Measurements from ENCODE around the gene ENAH. TPM values are rescaled to one million over a fixed set of nuclear protein-coding genes. Genes with fewer than 3 reads are reported as not detected.
A peak's percentile ranks its signal among the peaks of the same experiment; 100 is the strongest.

The ENAH gene
- total RNA-seq, 2 donors from 2014 or later: 50.5 to 59.5 TPM

DNA sequence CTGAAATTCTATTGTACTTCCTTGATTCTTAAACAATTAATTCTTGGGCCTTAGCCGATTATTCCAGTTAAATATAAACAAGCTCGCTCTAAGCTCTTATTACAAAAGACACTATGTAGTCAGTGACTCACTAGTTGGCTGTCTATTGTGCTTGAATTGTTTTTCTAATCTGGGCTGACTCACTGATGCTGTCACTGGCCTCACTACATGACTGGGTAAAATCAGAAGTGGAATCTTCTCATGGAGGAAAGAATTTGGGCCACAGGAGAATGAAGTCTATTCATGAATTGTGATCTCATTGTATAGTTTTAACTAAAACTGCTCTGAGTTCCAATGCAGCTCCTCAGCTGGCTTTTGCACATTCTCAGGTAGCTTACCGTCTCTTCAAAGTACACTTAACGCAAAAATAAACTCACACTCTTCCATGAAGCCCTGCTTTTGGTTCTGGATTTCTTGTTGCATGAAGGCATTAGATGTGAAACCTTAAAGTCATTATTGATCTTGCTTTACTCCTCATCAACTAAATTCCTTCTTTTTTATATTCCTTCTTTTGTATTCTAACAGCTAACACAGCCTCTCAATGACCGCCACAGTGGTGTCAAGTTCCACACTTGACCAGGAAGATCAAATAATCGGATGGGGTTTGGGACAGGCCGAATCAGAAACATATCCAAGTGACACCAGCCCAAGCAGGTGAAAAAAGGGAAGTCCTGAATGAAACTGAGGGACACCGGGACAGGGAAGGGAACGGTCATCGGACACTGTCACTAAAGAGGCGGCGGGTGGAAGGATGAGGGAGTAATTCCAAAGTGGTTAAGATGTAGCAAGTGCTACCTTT, 144.2 kb downstream of the ENAH start:
- DNase-seq (ENCODE audit: low spot score): no peak
- no peaks in the 10 kb centered on the region for H3K27me3 ChIP-seq
- TF ChIP-seq, protein P1, sequence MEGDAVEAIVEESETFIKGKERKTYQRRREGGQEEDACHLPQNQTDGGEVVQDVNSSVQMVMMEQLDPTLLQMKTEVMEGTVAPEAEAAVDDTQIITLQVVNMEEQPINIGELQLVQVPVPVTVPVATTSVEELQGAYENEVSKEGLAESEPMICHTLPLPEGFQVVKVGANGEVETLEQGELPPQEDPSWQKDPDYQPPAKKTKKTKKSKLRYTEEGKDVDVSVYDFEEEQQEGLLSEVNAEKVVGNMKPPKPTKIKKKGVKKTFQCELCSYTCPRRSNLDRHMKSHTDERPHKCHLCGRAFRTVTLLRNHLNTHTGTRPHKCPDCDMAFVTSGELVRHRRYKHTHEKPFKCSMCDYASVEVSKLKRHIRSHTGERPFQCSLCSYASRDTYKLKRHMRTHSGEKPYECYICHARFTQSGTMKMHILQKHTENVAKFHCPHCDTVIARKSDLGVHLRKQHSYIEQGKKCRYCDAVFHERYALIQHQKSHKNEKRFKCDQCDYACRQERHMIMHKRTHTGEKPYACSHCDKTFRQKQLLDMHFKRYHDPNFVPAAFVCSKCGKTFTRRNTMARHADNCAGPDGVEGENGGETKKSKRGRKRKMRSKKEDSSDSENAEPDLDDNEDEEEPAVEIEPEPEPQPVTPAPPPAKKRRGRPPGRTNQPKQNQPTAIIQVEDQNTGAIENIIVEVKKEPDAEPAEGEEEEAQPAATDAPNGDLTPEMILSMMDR (IDR thresholded peaks at IDR 0.05): no peak
- peak overlapping the region; percentile 76 to 91 for H3K27ac ChIP-seq
- H3K4me1 ChIP-seq: peaks cover 0 to 16% of the 10 kb centered on the region in 2 donors
- H3K9me3 ChIP-seq: no peaks in the 10 kb centered on the region
- H3K36me3 ChIP-seq: no peaks in the 10 kb centered on the region
- no peak overlapping the region for H3K4me3 ChIP-seq

DNA sequence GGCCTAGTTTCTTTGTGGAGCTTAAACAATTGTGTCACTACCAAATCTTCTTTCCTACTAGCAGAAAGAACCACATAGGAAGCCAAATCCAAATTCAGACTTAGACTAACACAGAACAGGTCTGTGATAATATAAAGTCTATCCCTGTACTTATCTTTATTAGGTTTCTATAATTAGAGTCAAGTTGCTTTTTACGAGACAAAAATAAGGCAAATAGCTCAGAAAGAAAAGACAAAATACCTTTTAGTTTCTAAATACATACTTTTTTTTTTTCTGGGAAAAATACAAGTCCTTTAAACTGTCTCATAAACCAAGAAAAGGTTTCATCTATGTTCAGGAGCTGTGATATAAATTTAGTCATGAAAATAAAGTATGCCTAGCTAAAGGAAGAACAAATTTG, 146.2 kb downstream of the ENAH start:
- TF ChIP-seq, protein P1 (IDR thresholded peaks at IDR 0.05): no peak
- Histone ChIP-seq H3K4me1 (peaks cover 0 to 16% of the 10 kb centered on the region in 2 donors), H3K27ac (peak overlapping the region; percentile 37 to 50), H3K36me3 (no peaks in the 10 kb centered on the region), H3K9me3 (no peaks in the 10 kb centered on the region), H3K27me3 (no peaks in the 10 kb centered on the region), H3K4me3 (no peak overlapping the region)
- DNase-seq (ENCODE audit: low spot score): no peak

DNA sequence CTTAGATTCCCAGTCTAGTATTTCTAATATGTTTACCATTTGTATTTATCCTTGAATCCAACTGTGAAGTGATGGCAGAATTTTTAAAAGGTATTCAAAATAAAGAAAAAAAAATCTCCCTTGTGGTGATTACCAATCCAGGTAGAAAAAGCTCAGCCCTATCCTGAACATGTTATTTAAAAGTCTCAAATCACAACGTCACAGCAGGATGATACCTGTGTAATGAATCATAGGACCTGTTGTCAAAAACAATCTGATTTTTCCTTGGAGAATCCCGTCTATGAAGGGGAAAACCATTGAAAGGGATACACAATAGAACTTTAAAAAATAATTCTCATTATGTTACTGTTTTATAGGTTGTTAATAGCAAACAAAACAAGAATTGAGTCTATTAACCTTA, 148.1 kb downstream of the ENAH start:
- Histone ChIP-seq H3K27me3 (no peaks in the 10 kb centered on the region), H3K9me3 (no peaks in the 10 kb centered on the region), H3K36me3 (no peaks in the 10 kb centered on the region), H3K27ac (no peak overlapping the region), H3K4me1 (peaks cover 0 to 16% of the 10 kb centered on the region in 2 donors), H3K4me3 (no peak overlapping the region)
- TF ChIP-seq, protein P1 (IDR thresholded peaks at IDR 0.05): no peak
- DNase-seq (ENCODE audit: low spot score): no peak

DNA sequence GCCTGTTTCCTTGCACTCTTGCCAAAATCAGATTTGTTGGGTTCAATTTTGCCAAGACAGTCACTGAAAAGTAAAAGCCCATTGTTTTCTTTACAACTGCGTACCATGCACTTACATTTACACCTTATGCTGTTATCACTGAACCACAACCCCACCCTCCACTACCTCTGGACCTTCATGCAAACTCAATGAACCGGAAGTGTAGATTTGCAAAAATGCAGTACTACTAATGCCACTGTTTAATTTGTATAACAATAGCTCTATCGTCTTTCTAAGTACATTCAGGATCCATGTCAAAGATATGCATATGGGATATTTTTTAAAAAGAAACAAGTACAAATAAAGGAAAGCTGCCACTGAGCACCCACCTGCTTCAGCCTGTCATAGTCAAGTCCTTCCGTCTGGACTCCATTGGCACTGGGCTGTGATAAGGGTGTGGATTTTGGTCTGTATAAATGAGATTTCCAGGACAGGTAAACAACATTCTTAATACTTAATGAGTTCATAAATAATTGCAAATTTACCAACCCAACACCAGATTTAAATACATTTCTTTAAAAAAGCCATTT, 152.2 kb downstream of the ENAH start:
- Histone ChIP-seq H3K4me1 (no peaks in the 10 kb centered on the region), H3K36me3 (peaks cover 16% of the 10 kb centered on the region), H3K4me3 (no peak overlapping the region), H3K27ac (no peak overlapping the region), H3K9me3 (no peaks in the 10 kb centered on the region), H3K27me3 (no peaks in the 10 kb centered on the region)
- DNase-seq (ENCODE audit: low spot score): no peak
- TF ChIP-seq, protein P1 (IDR thresholded peaks at IDR 0.05): no peak

DNA sequence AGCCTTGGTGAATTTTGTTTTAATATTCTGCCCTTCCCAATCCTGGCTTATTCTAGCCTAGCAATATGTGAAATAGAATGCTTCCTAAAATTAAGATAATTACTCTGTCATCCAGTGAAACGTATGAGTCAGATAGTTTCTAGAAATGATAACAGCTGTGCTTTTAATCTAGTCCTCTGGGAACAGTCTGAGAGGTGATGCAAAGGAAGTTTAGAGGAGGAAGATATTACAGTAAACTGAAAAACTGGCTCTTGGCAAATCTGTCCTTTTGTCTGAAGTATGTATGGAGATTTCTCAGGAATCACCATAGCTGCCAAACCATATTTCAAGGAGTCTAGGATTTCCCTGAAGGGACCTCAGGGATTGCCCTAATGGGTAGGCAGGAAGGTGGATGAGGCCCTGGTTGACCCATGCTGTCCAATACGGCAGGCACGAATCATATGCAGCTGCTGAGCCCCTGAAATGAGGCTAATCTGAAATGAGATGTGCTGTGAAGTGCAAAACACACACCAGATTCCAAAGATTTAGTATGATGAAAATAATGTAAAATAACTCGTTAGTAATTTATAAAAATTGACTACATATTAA, 154.3 kb downstream of the ENAH start:
- H3K4me3 ChIP-seq: no peak overlapping the region
- TF ChIP-seq, protein P1 (IDR thresholded peaks at IDR 0.05): no peak
- no peak overlapping the region for H3K27ac ChIP-seq
- H3K9me3 ChIP-seq: no peaks in the 10 kb centered on the region
- H3K4me1 ChIP-seq: no peaks in the 10 kb centered on the region
- H3K27me3 ChIP-seq: no peaks in the 10 kb centered on the region
- H3K36me3 ChIP-seq: peaks cover 21% of the 10 kb centered on the region
- no peak for DNase-seq (ENCODE audit: low spot score)
